Measurements from ENCODE around the gene PAIP2. TPM values are rescaled to one million over a fixed set of nuclear protein-coding genes. Genes with fewer than 3 reads are reported as not detected.
A peak's percentile ranks its signal among the peaks of the same experiment; 100 is the strongest.
"Not testable (repeated sequence)": the region's sequence is repeated elsewhere in the genome, so short reads cannot be mapped to it uniquely, and the experiment has no call there.

PAIP2 gene
- total RNA-seq, 1 experiment from 2014 or later, result 70.2 TPM

- in situ Hi-C loops (cut with HindIII; ENCODE audit: low sequenced_read_pairs), result no loop called here
Observed at GRCh38 chr5:139312075-139312474, 29.6 kb upstream of the PAIP2 start.

GRCh38 chr5:139314276-139314675 lies 27.4 kb upstream of the PAIP2 start:
- DNase-seq (ENCODE audit: low spot score), result no peak
- in situ Hi-C loops (cut with HindIII; ENCODE audit: low sequenced_read_pairs), result no loop called here

More at GRCh38 chr5:139312075-139312474, 29.6 kb upstream of the PAIP2 start:
- no peak for DNase-seq (ENCODE audit: low spot score)

- in situ Hi-C loops (cut with HindIII; ENCODE audit: low sequenced_read_pairs), result no loop called here
Observed at GRCh38 chr5:139315056-139315615, 26.5 kb upstream of the PAIP2 start.

GRCh38 chr5:139335811-139336210 lies 5.8 kb upstream of the PAIP2 start:
- in situ Hi-C loops (cut with HindIII; ENCODE audit: low sequenced_read_pairs), result no loop called here
- DNase-seq (ENCODE audit: low spot score), result no peak

More at GRCh38 chr5:139315056-139315615, 26.5 kb upstream of the PAIP2 start:
- no peak for DNase-seq (ENCODE audit: low spot score)

GRCh38 chr5:139340051-139340450 lies 1.6 kb upstream of the PAIP2 start:
- DNase-seq (ENCODE audit: low spot score), result no peak
- in situ Hi-C loops (cut with HindIII; ENCODE audit: low sequenced_read_pairs), result no loop called here

- in situ Hi-C loops (cut with HindIII; ENCODE audit: low sequenced_read_pairs), result no loop called here
- DNase-seq (ENCODE audit: low spot score), result no peak
Observed at GRCh38 chr5:139341187-139341688, 416 bp upstream of the PAIP2 start.

- in situ Hi-C loops (cut with HindIII; ENCODE audit: low sequenced_read_pairs), result no loop called here
- no peak for DNase-seq (ENCODE audit: low spot score)
Observed at GRCh38 chr5:139342423-139342723, 719 bp downstream of the PAIP2 start.

GRCh38 chr5:139343476-139343875 lies 1.8 kb downstream of the PAIP2 start:
- no peak for DNase-seq (ENCODE audit: low spot score)
- in situ Hi-C loops (cut with HindIII; ENCODE audit: low sequenced_read_pairs), result no loop called here

- in situ Hi-C loops (cut with HindIII; ENCODE audit: low sequenced_read_pairs), result no loop called here
- no peak for DNase-seq (ENCODE audit: low spot score)
Observed at GRCh38 chr5:139344177-139344576, 2.5 kb downstream of the PAIP2 start.

GRCh38 chr5:139345442-139345841 lies 3.8 kb downstream of the PAIP2 start:
- in situ Hi-C loops (cut with HindIII; ENCODE audit: low sequenced_read_pairs); DNase-seq (ENCODE audit: low spot score): not testable (repeated sequence)

GRCh38 chr5:139347863-139348262 lies 6.2 kb downstream of the PAIP2 start:
- DNase-seq (ENCODE audit: low spot score); in situ Hi-C loops (cut with HindIII; ENCODE audit: low sequenced_read_pairs): not testable (repeated sequence)

- DNase-seq (ENCODE audit: low spot score), result no peak
- in situ Hi-C loops (cut with HindIII; ENCODE audit: low sequenced_read_pairs), result no loop called here
Observed at GRCh38 chr5:139354186-139354585, 12.5 kb downstream of the PAIP2 start.

GRCh38 chr5:139355900-139356299 lies 14.2 kb downstream of the PAIP2 start:
- DNase-seq (ENCODE audit: low spot score); in situ Hi-C loops (cut with HindIII; ENCODE audit: low sequenced_read_pairs): not testable (repeated sequence)

- DNase-seq (ENCODE audit: low spot score), result no peak
- in situ Hi-C loops (cut with HindIII; ENCODE audit: low sequenced_read_pairs), result no loop called here
Observed at GRCh38 chr5:139358064-139358463, 16.4 kb downstream of the PAIP2 start.

- no peak for DNase-seq (ENCODE audit: low spot score)
- in situ Hi-C loops (cut with HindIII; ENCODE audit: low sequenced_read_pairs), result no loop called here
Observed at GRCh38 chr5:139360384-139360783, 18.7 kb downstream of the PAIP2 start.

- in situ Hi-C loops (cut with HindIII; ENCODE audit: low sequenced_read_pairs), result no loop called here
- DNase-seq (ENCODE audit: low spot score), result no peak
Observed at GRCh38 chr5:139361835-139362429, 20.3 kb downstream of the PAIP2 start.

- in situ Hi-C loops (cut with HindIII; ENCODE audit: low sequenced_read_pairs), result no loop called here
- no peak for DNase-seq (ENCODE audit: low spot score)
Observed at GRCh38 chr5:139363937-139364336, 22.3 kb downstream of the PAIP2 start.

- in situ Hi-C loops (cut with HindIII; ENCODE audit: low sequenced_read_pairs), result no loop called here
- no peak for DNase-seq (ENCODE audit: low spot score)
Observed at GRCh38 chr5:139364466-139364865, 22.8 kb downstream of the PAIP2 start.

GRCh38 chr5:139368613-139369012 lies 27.0 kb downstream of the PAIP2 start:
- DNase-seq (ENCODE audit: low spot score), result peak; percentile 33
- in situ Hi-C loops (cut with HindIII; ENCODE audit: low sequenced_read_pairs), result no loop called here

- in situ Hi-C loops (cut with HindIII; ENCODE audit: low sequenced_read_pairs), result no loop called here
Observed at GRCh38 chr5:139369181-139369580, 27.5 kb downstream of the PAIP2 start.

More at GRCh38 chr5:139369181-139369580, 27.5 kb downstream of the PAIP2 start:
- no peak for DNase-seq (ENCODE audit: low spot score)
